Uterus (tissue), 4 donors: ENCODE results near the gene LSM14A. TPM values are rescaled to one million over a fixed set of nuclear protein-coding genes. Genes with fewer than 3 reads are reported as not detected.

Source experiments
- DNase-seq, 2 donors: peaks; one replicate each; pipeline ENCODE4 v3.0.0-alpha.2; 2019 to 2020
- H3K27ac ChIP-seq, 2 donors: fragments of 200-600 bp; sonication (generic); 1 replicate in 1 of 2; 2 replicates in 1 of 2; pipeline ENCODE4 v1.5.1; 2016 to 2018
- H3K27me3 ChIP-seq, 2 donors: fragments of 200-600 bp; sonication (generic); one replicate each; pipeline ENCODE4 v1.5.1; 2018 to 2019; ENCODE audit warnings: control low read depth in 1 of 2
- H3K36me3 ChIP-seq, 2 donors: fragments of 200-600 bp; sonication (generic); one replicate each; pipeline ENCODE4 v1.5.1; 2019; ENCODE audit warnings: control low read depth in 1 of 2
- H3K4me1 ChIP-seq, 2 donors: fragments of 200-600 bp; sonication (generic); one replicate each; pipeline ENCODE4 v1.5.1; 2018 to 2019; ENCODE audit warnings: control low read depth in 1 of 2
- H3K4me3 ChIP-seq, 2 donors: fragments of 200-600 bp; sonication (generic); 1 replicate in 1 of 2; 2 replicates in 1 of 2; pipeline ENCODE4 v1.5.1; 2018 to 2019; ENCODE audit warnings: mild to moderate bottlenecking in 1 of 2
- H3K9me3 ChIP-seq, 2 donors: fragments of 200-600 bp; sonication (generic); one replicate each; pipeline ENCODE4 v1.5.1; 2019; ENCODE audit warnings: control low read depth in 1 of 2
- CTCF ChIP-seq, 4 experiments: fragments of 200-600 bp in 2 of 4; fragments of 450-650 bp in 2 of 4; sonication (generic) in 2 of 4; IDR thresholded peaks; one replicate each; pipeline ENCODE4 v1.5.1; 2016 to 2019; ENCODE audit warnings: antibody characterized with exemption in 4 of 4, mild to moderate bottlenecking in 2 of 4, moderate library complexity in 1 of 4
- POLR2A ChIP-seq, 2 donors: fragments of 450-650 bp; IDR thresholded peaks; one replicate each; pipeline ENCODE4 v1.6.1; 2016; ENCODE audit warnings: antibody characterized with exemption in 2 of 2, mild to moderate bottlenecking in 1 of 2, moderate library complexity in 1 of 2
- intact Hi-C: fragments of 100-400 bp; cut with DNase I; formaldehyde crosslinking; loops from one replicate; pipeline ENCODE4 v1.15.1; 2023; ENCODE audit warnings: low total_unique reads
- total RNA-seq, 4 donors: library from RNA; depleted of rRNA in 3 of 4; stranded (reverse); fragments of >200 nt in 3 of 4; gene quantifications; one replicate each; pipeline versions ENCODE4 v1.1.0 to v1.2.4, GENCODE V29; 2014 to 2023
- donor health status: DM: yes; HTN: yes; CAD: no.

The LSM14A gene
- total RNA-seq: 100 to 1,000 TPM in 3 of 4 donors, 10 to 100 TPM in 1; 57.1 to 161 (median 119) TPM

- Histone ChIP-seq H3K4me1 (peaks cover 6 to 12% of the 10 kb centered on the region in 2 donors), H3K27me3 (no peaks in the 10 kb centered on the region), H3K27ac (peak within 1 kb of the TSS; percentile 96 to 97), H3K4me3 (peak within 1 kb of the TSS; percentile 78 to 86), H3K9me3 (no peaks in the 10 kb centered on the region), H3K36me3 (no peaks in the 10 kb centered on the region)
- TF ChIP-seq CTCF (IDR thresholded peaks at IDR 0.05) (peak in 1 of 4 experiments; percentile 23), POLR2A (IDR thresholded peaks at IDR 0.05) (peak; percentile 84 to 87)
- DNase-seq: peak; percentile 90 to 93
- intact Hi-C loops: no loop called here
Observed at GRCh38 chr19:34171877-34172660, at the start of gene LSM14A. LSM14A (plus strand) TSS chr19:34172504; CDS start chr19:34172643, 139 bp downstream.

- no peaks in the 10 kb centered on the region for H3K9me3 ChIP-seq
- intact Hi-C loops: no loop called here
- H3K27me3 ChIP-seq: no peaks in the 10 kb centered on the region
- no peaks in the 10 kb centered on the region for H3K36me3 ChIP-seq
- DNase-seq: no peak
- no peaks in the 10 kb centered on the region for H3K4me1 ChIP-seq
- H3K4me3 ChIP-seq: no peak overlapping the region
- no peak for TF ChIP-seq POLR2A (IDR thresholded peaks at IDR 0.05)
- TF ChIP-seq CTCF (IDR thresholded peaks at IDR 0.05): no peak
- H3K27ac ChIP-seq: no peak overlapping the region
Observed at GRCh38 chr19:34124828-34125227, 47.5 kb upstream of the LSM14A start.

- TF ChIP-seq CTCF (IDR thresholded peaks at IDR 0.05) (no peak), POLR2A (IDR thresholded peaks at IDR 0.05) (no peak)
- H3K27ac ChIP-seq: no peak overlapping the region
- H3K4me1 ChIP-seq: no peaks in the 10 kb centered on the region
- no peaks in the 10 kb centered on the region for H3K27me3 ChIP-seq
- intact Hi-C loops: no loop called here
- DNase-seq: no peak
- H3K36me3 ChIP-seq: no peaks in the 10 kb centered on the region
- no peaks in the 10 kb centered on the region for H3K9me3 ChIP-seq
- no peak overlapping the region for H3K4me3 ChIP-seq
Observed at GRCh38 chr19:34126966-34127365, 45.3 kb upstream of the LSM14A start.

GRCh38 chr19:34127684-34128189 is 44.6 kb upstream of the LSM14A start:
- no peak for DNase-seq
- no peaks in the 10 kb centered on the region for H3K9me3 ChIP-seq
- TF ChIP-seq POLR2A (IDR thresholded peaks at IDR 0.05): no peak
- TF ChIP-seq CTCF (IDR thresholded peaks at IDR 0.05): no peak
- H3K4me3 ChIP-seq: no peak overlapping the region
- H3K27me3 ChIP-seq: no peaks in the 10 kb centered on the region
- intact Hi-C loops: no loop called here
- H3K4me1 ChIP-seq: no peaks in the 10 kb centered on the region
- H3K36me3 ChIP-seq: no peaks in the 10 kb centered on the region
- no peak overlapping the region for H3K27ac ChIP-seq

GRCh38 chr19:34128558-34129250 is 43.6 kb upstream of the LSM14A start:
- Histone ChIP-seq H3K27me3 (no peaks in the 10 kb centered on the region), H3K36me3 (no peaks in the 10 kb centered on the region), H3K4me3 (no peak overlapping the region), H3K4me1 (no peaks in the 10 kb centered on the region), H3K27ac (no peak overlapping the region), H3K9me3 (no peaks in the 10 kb centered on the region)
- intact Hi-C loops: no loop called here
- no peak for TF ChIP-seq CTCF (IDR thresholded peaks at IDR 0.05)
- TF ChIP-seq POLR2A (IDR thresholded peaks at IDR 0.05): no peak
- DNase-seq: no peak
